NCI-H1092 (cell line): ENCODE results near the gene VDAC1.

Source experiments
- DNase-seq: peaks from one replicate; lab custom pipeline; 2025; lab: John Stamatoyannopoulos, UW

Gene VDAC1

GRCh38 chr5:134024811-134025210 lies 20.0 kb upstream of the VDAC1 start:
- no peak for DNase-seq

- no peak for DNase-seq
These were observed 17.6 kb upstream of the VDAC1 start for GRCh38 chr5:134022333-134022732.

GRCh38 chr5:134020188-134020587 lies 15.4 kb upstream of the VDAC1 start:
- no peak for DNase-seq

GRCh38 chr5:134019636-134020035 lies 14.9 kb upstream of the VDAC1 start:
- no peak for DNase-seq

- no peak for DNase-seq
These were observed 14.2 kb upstream of the VDAC1 start for GRCh38 chr5:134018986-134019316.

- no peak for DNase-seq
These were observed 13.6 kb upstream of the VDAC1 start for GRCh38 chr5:134018154-134018985.

GRCh38 chr5:134008266-134008749 lies 3.5 kb upstream of the VDAC1 start:
- DNase-seq, result no peak

GRCh38 chr5:134007581-134008265 lies 2.9 kb upstream of the VDAC1 start:
- no peak for DNase-seq

GRCh38 chr5:134006115-134006514 lies 1.3 kb upstream of the VDAC1 start:
- no peak for DNase-seq

GRCh38 chr5:134005417-134006061 lies 764 bp upstream of the VDAC1 start:
- DNase-seq, result no peak

- DNase-seq, result no peak
These were observed 754 bp downstream of the VDAC1 start for GRCh38 chr5:134003817-134004625.

GRCh38 chr5:134003064-134003816 lies 1.5 kb downstream of the VDAC1 start:
- DNase-seq, result no peak

- no peak for DNase-seq
These were observed 2.6 kb downstream of the VDAC1 start for GRCh38 chr5:134001938-134002731.

GRCh38 chr5:134000696-134001453 lies 3.9 kb downstream of the VDAC1 start:
- DNase-seq, result no peak

- DNase-seq, result no peak
These were observed 4.7 kb downstream of the VDAC1 start for GRCh38 chr5:134000091-134000511.

- no peak for DNase-seq
These were observed 6.0 kb downstream of the VDAC1 start for GRCh38 chr5:133998807-133999206.

- no peak for DNase-seq
These were observed 6.7 kb downstream of the VDAC1 start for GRCh38 chr5:133998042-133998441.

- no peak for DNase-seq
These were observed 8.0 kb downstream of the VDAC1 start for GRCh38 chr5:133996683-133997252.

GRCh38 chr5:133995883-133996563 lies 8.8 kb downstream of the VDAC1 start:
- DNase-seq, result no peak
